GM06990 (cell line): ENCODE data around the gene PTTG1IP.

Experiments
- DNase-seq: peaks from one replicate; pipeline ENCODE4 v3.0.0-alpha.2; 2011; ENCODE audit not compliant: insufficient read length; ENCODE audit errors: extremely low read depth
- H3K27me3 ChIP-seq: replicated peaks from 2 replicates; pipeline ENCODE4 v1.6.0; 2011; ENCODE audit warnings: low read length; ENCODE audit not compliant: control insufficient read depth, insufficient read depth
- H3K36me3 ChIP-seq: 2 replicates; pipeline ENCODE4 v1.5.1; 2011; ENCODE audit warnings: low read length; ENCODE audit not compliant: control insufficient read depth, insufficient read depth
- H3K4me3 ChIP-seq: replicated peaks from 2 replicates; pipeline ENCODE4 v1.5.1; 2011; ENCODE audit warnings: low read depth, mild to moderate bottlenecking, control low read depth, low read length
- CTCF ChIP-seq: IDR thresholded peaks from 2 replicates; pipeline ENCODE4 v1.5.1; 2011; ENCODE audit warnings: low read length, control low read depth, mild to moderate bottlenecking, inconsistent platforms; ENCODE audit not compliant: insufficient read depth, poor library complexity, severe bottlenecking

Gene PTTG1IP

GRCh38 chr21:44891631-44892031 lies 18.1 kb upstream of the PTTG1IP start:
- H3K4me3 ChIP-seq: no peak overlapping the region
- TF ChIP-seq CTCF: no peak
- H3K27me3 ChIP-seq: no peaks in the 10 kb centered on the region
- peaks cover 15% of the 10 kb centered on the region for H3K36me3 ChIP-seq
- DNase-seq: no peak

- no peaks in the 10 kb centered on the region for H3K27me3 ChIP-seq
- no peak for DNase-seq
- H3K36me3 ChIP-seq: peaks cover 19% of the 10 kb centered on the region
- no peak for TF ChIP-seq CTCF
- no peak overlapping the region for H3K4me3 ChIP-seq
These were observed 17.6 kb upstream of the PTTG1IP start for GRCh38 chr21:44890961-44891541.

GRCh38 chr21:44890338-44890931 lies 16.9 kb upstream of the PTTG1IP start:
- no peak for DNase-seq
- Histone ChIP-seq H3K36me3 (peaks cover 19% of the 10 kb centered on the region), H3K4me3 (no peak overlapping the region), H3K27me3 (no peaks in the 10 kb centered on the region)
- TF ChIP-seq CTCF: no peak

- TF ChIP-seq CTCF: no peak
- Histone ChIP-seq H3K27me3 (no peaks in the 10 kb centered on the region), H3K4me3 (no peak overlapping the region), H3K36me3 (peaks cover 19% of the 10 kb centered on the region)
- no peak for DNase-seq
These were observed 16.3 kb upstream of the PTTG1IP start for GRCh38 chr21:44889625-44890337.

GRCh38 chr21:44888581-44889550 lies 15.4 kb upstream of the PTTG1IP start:
- H3K4me3 ChIP-seq: no peak overlapping the region
- DNase-seq: no peak
- H3K27me3 ChIP-seq: no peaks in the 10 kb centered on the region
- H3K36me3 ChIP-seq: peaks cover 19% of the 10 kb centered on the region
- TF ChIP-seq CTCF: peak; percentile 14
